Stimulated activated naive CD8-positive, alpha-beta T cell treated with anti-CD3 and anti-CD28 coated beads, Interleukin-15, Interleukin-2, amounts not matched to agents 100 U/mL and 50 U/mL, for 24 hours (primary cell): ENCODE data around the gene RBM28.

Source experiments
- ATAC-seq: fragments of 150-1000 bp; cut with Tn5 transposase; one replicate; pipeline ENCODE4 v1.10.0; 2021
- DNase-seq: peaks from one replicate; pipeline ENCODE4 v3.0.0; 2021

The RBM28 gene

GRCh38 chr7:128343554-128344430, at the start of gene RBM28:
TSS of gene RBM28 (minus strand) at chr7:128343908. CDS start at chr7:128343793, 115 bp downstream.
- ATAC-seq, result peak; percentile 98
- peak; percentile 82 for DNase-seq

GRCh38 chr7:128392446-128393327, 49.0 kb upstream of the RBM28 start:
- DNase-seq (no peak), ATAC-seq (no peak)

GRCh38 chr7:128391805-128392204, 48.1 kb upstream of the RBM28 start:
- no peak for ATAC-seq
- no peak for DNase-seq

- DNase-seq (no peak), ATAC-seq (no peak)
Observed at GRCh38 chr7:128390871-128391565, 47.3 kb upstream of the RBM28 start.

GRCh38 chr7:128389618-128390329, 46.1 kb upstream of the RBM28 start:
- no peak for ATAC-seq

GRCh38 chr7:128389085-128389617, 45.4 kb upstream of the RBM28 start:
- no peak for DNase-seq
- ATAC-seq, result no peak

More at GRCh38 chr7:128389618-128390329, 46.1 kb upstream of the RBM28 start:
- DNase-seq, result no peak

GRCh38 chr7:128388145-128388485, 44.4 kb upstream of the RBM28 start:
- DNase-seq (no peak), ATAC-seq (no peak)

GRCh38 chr7:128387216-128388144, 43.8 kb upstream of the RBM28 start:
- DNase-seq (peak; percentile 81), ATAC-seq (peak; percentile 74)

GRCh38 chr7:128385988-128386925, 42.5 kb upstream of the RBM28 start:
- ATAC-seq, result no peak
- no peak for DNase-seq

- DNase-seq, result no peak
- ATAC-seq, result no peak
Observed at GRCh38 chr7:128384726-128385125, 41.0 kb upstream of the RBM28 start.

- DNase-seq, result no peak
- ATAC-seq, result no peak
Observed at GRCh38 chr7:128383776-128384175, 40.1 kb upstream of the RBM28 start.

GRCh38 chr7:128381161-128381821, 37.6 kb upstream of the RBM28 start:
- ATAC-seq (peak; percentile 33), DNase-seq (peak; percentile 64)

- DNase-seq, result no peak
- ATAC-seq, result no peak
Observed at GRCh38 chr7:128380483-128381106, 36.9 kb upstream of the RBM28 start.

GRCh38 chr7:128379900-128380479, 36.3 kb upstream of the RBM28 start:
- DNase-seq, result no peak
- no peak for ATAC-seq

GRCh38 chr7:128378637-128379036, 34.9 kb upstream of the RBM28 start:
- ATAC-seq, result no peak
- DNase-seq, result no peak

- ATAC-seq (no peak), DNase-seq (no peak)
Observed at GRCh38 chr7:128376077-128376476, 32.4 kb upstream of the RBM28 start.

- ATAC-seq (no peak), DNase-seq (no peak)
Observed at GRCh38 chr7:128374041-128374440, 30.3 kb upstream of the RBM28 start.

GRCh38 chr7:128373606-128374005, 29.9 kb upstream of the RBM28 start:
- ATAC-seq (no peak), DNase-seq (no peak)
